ENCODE results near the gene LTK. TPM values are rescaled to one million over a fixed set of nuclear protein-coding genes. Genes with fewer than 3 reads are reported as not detected.

The LTK gene
- total RNA-seq, 3 donors from 2014 or later, result 0.11 to 0.24 (median 0.23) TPM

GRCh38 chr15:41550066-41550775 lies 36.6 kb upstream of the LTK start:
- no peak overlapping the region for H3K4me3 Mint-ChIP-seq
- H3K36me3 Mint-ChIP-seq (ENCODE audit: insufficient read depth), result no peaks in the 10 kb centered on the region
- DNase-seq (no peak), ATAC-seq (no peak)
- H3K9me3 Mint-ChIP-seq, result no peaks in the 10 kb centered on the region
- peaks cover 5% of the 10 kb centered on the region for H3K27me3 Mint-ChIP-seq (ENCODE audit: low read depth)
- peaks cover 2% of the 10 kb centered on the region for H3K4me1 Mint-ChIP-seq (ENCODE audit: low read depth)

GRCh38 chr15:41546851-41547786 lies 33.5 kb upstream of the LTK start:
- no peak overlapping the region for H3K4me3 Mint-ChIP-seq
- peaks cover 3% of the 10 kb centered on the region for H3K27me3 Mint-ChIP-seq (ENCODE audit: low read depth)
- no peak for ATAC-seq
- no peaks in the 10 kb centered on the region for H3K36me3 Mint-ChIP-seq (ENCODE audit: insufficient read depth)
- DNase-seq, result no peak
- no peaks in the 10 kb centered on the region for H3K9me3 Mint-ChIP-seq
- H3K4me1 Mint-ChIP-seq (ENCODE audit: low read depth), result peaks cover 9% of the 10 kb centered on the region

- no peaks in the 10 kb centered on the region for H3K27me3 Mint-ChIP-seq (ENCODE audit: low read depth)
- H3K9me3 Mint-ChIP-seq, result no peaks in the 10 kb centered on the region
- peaks cover 9% of the 10 kb centered on the region for H3K4me1 Mint-ChIP-seq (ENCODE audit: low read depth)
- H3K4me3 Mint-ChIP-seq, result peak overlapping the region; percentile 97
- no peak for DNase-seq
- H3K36me3 Mint-ChIP-seq (ENCODE audit: insufficient read depth), result peaks cover 2% of the 10 kb centered on the region
- ATAC-seq, result no peak
These were observed 31.6 kb upstream of the LTK start for GRCh38 chr15:41545218-41545617.

GRCh38 chr15:41544650-41545015 lies 31.0 kb upstream of the LTK start:
- H3K4me3 Mint-ChIP-seq, result peak overlapping the region; percentile 97
- H3K27me3 Mint-ChIP-seq (ENCODE audit: low read depth), result no peaks in the 10 kb centered on the region
- ATAC-seq (no peak), DNase-seq (no peak)
- peaks cover 2% of the 10 kb centered on the region for H3K36me3 Mint-ChIP-seq (ENCODE audit: insufficient read depth)
- no peaks in the 10 kb centered on the region for H3K9me3 Mint-ChIP-seq
- H3K4me1 Mint-ChIP-seq (ENCODE audit: low read depth), result peaks cover 9% of the 10 kb centered on the region

GRCh38 chr15:41543521-41543870 lies 29.9 kb upstream of the LTK start:
- Mint-ChIP-seq H3K9me3 (no peaks in the 10 kb centered on the region), H3K27me3 (ENCODE audit: low read depth) (no peaks in the 10 kb centered on the region), H3K4me1 (ENCODE audit: low read depth) (peaks cover 11% of the 10 kb centered on the region), H3K4me3 (peak overlapping the region; percentile 97), H3K36me3 (ENCODE audit: insufficient read depth) (peaks cover 2% of the 10 kb centered on the region)
- ATAC-seq, result no peak
- no peak for DNase-seq

GRCh38 chr15:41536866-41537265 lies 23.2 kb upstream of the LTK start:
- DNase-seq, result no peak
- Mint-ChIP-seq H3K27me3 (ENCODE audit: low read depth) (no peaks in the 10 kb centered on the region), H3K4me3 (no peak overlapping the region), H3K9me3 (no peaks in the 10 kb centered on the region), H3K36me3 (ENCODE audit: insufficient read depth) (peaks cover 20% of the 10 kb centered on the region), H3K4me1 (ENCODE audit: low read depth) (peaks cover 9% of the 10 kb centered on the region)
- no peak for ATAC-seq

- Mint-ChIP-seq H3K9me3 (no peaks in the 10 kb centered on the region), H3K36me3 (ENCODE audit: insufficient read depth) (peaks cover 19% of the 10 kb centered on the region), H3K27me3 (ENCODE audit: low read depth) (no peaks in the 10 kb centered on the region), H3K4me3 (no peak overlapping the region), H3K4me1 (ENCODE audit: low read depth) (peaks cover 9% of the 10 kb centered on the region)
- DNase-seq (no peak), ATAC-seq (no peak)
These were observed 21.9 kb upstream of the LTK start for GRCh38 chr15:41535544-41535943.

GRCh38 chr15:41530363-41530956 lies 16.8 kb upstream of the LTK start:
- peaks cover 29% of the 10 kb centered on the region for H3K36me3 Mint-ChIP-seq (ENCODE audit: insufficient read depth)
- no peak for ATAC-seq
- H3K4me1 Mint-ChIP-seq (ENCODE audit: low read depth), result no peaks in the 10 kb centered on the region
- no peak overlapping the region for H3K4me3 Mint-ChIP-seq
- no peaks in the 10 kb centered on the region for H3K9me3 Mint-ChIP-seq
- H3K27me3 Mint-ChIP-seq (ENCODE audit: low read depth), result no peaks in the 10 kb centered on the region
- DNase-seq, result no peak

GRCh38 chr15:41523097-41523496 lies 9.5 kb upstream of the LTK start:
- Mint-ChIP-seq H3K4me3 (no peak overlapping the region), H3K27me3 (ENCODE audit: low read depth) (no peaks in the 10 kb centered on the region), H3K9me3 (no peaks in the 10 kb centered on the region), H3K36me3 (ENCODE audit: insufficient read depth) (peaks cover 23% of the 10 kb centered on the region), H3K4me1 (ENCODE audit: low read depth) (no peaks in the 10 kb centered on the region)
- DNase-seq (no peak), ATAC-seq (no peak)

GRCh38 chr15:41521614-41522013 lies 8.0 kb upstream of the LTK start:
- Mint-ChIP-seq H3K4me1 (ENCODE audit: low read depth) (no peaks in the 10 kb centered on the region), H3K27me3 (ENCODE audit: low read depth) (no peaks in the 10 kb centered on the region), H3K36me3 (ENCODE audit: insufficient read depth) (peaks cover 26% of the 10 kb centered on the region), H3K9me3 (no peaks in the 10 kb centered on the region), H3K4me3 (no peak overlapping the region)
- ATAC-seq, result no peak
- no peak for DNase-seq

- Mint-ChIP-seq H3K36me3 (ENCODE audit: insufficient read depth) (peaks cover 22% of the 10 kb centered on the region), H3K27me3 (ENCODE audit: low read depth) (no peaks in the 10 kb centered on the region)
These were observed 7.0 kb upstream of the LTK start for GRCh38 chr15:41520636-41521035.

GRCh38 chr15:41517895-41518449 lies 4.3 kb upstream of the LTK start:
- H3K27me3 Mint-ChIP-seq (ENCODE audit: low read depth), result peaks cover 6% of the 10 kb centered on the region
- no peak overlapping the region for H3K4me3 Mint-ChIP-seq
- DNase-seq (no peak), ATAC-seq (no peak)
- peaks cover 14% of the 10 kb centered on the region for H3K4me1 Mint-ChIP-seq (ENCODE audit: low read depth)
- H3K36me3 Mint-ChIP-seq (ENCODE audit: insufficient read depth), result peaks cover 16% of the 10 kb centered on the region
- H3K9me3 Mint-ChIP-seq, result no peaks in the 10 kb centered on the region

More at GRCh38 chr15:41520636-41521035, 7.0 kb upstream of the LTK start:
- H3K9me3 Mint-ChIP-seq, result no peaks in the 10 kb centered on the region
- ATAC-seq (no peak), DNase-seq (no peak)
- H3K4me3 Mint-ChIP-seq, result no peak overlapping the region
- no peaks in the 10 kb centered on the region for H3K4me1 Mint-ChIP-seq (ENCODE audit: low read depth)

GRCh38 chr15:41512940-41513505 lies 604 bp downstream of the LTK start:
- peaks cover 24% of the 10 kb centered on the region for H3K4me1 Mint-ChIP-seq (ENCODE audit: low read depth)
- ATAC-seq (peak; percentile 38 to 50), DNase-seq (no peak)
- no peaks in the 10 kb centered on the region for H3K9me3 Mint-ChIP-seq
- H3K36me3 Mint-ChIP-seq (ENCODE audit: insufficient read depth), result peaks cover 6% of the 10 kb centered on the region
- peaks cover 26% of the 10 kb centered on the region for H3K27me3 Mint-ChIP-seq (ENCODE audit: low read depth)
- H3K4me3 Mint-ChIP-seq, result peak overlapping the region; percentile 70

- peaks cover 24% of the 10 kb centered on the region for H3K4me1 Mint-ChIP-seq (ENCODE audit: low read depth)
- H3K4me3 Mint-ChIP-seq, result peak overlapping the region; percentile 70
- H3K9me3 Mint-ChIP-seq, result no peaks in the 10 kb centered on the region
- no peak for DNase-seq
- H3K27me3 Mint-ChIP-seq (ENCODE audit: low read depth), result peaks cover 29% of the 10 kb centered on the region
- H3K36me3 Mint-ChIP-seq (ENCODE audit: insufficient read depth), result peaks cover 4% of the 10 kb centered on the region
- peak in 1 of 2 donors; percentile 12 for ATAC-seq
These were observed 1.1 kb downstream of the LTK start for GRCh38 chr15:41512512-41512939.
